Measurements from ENCODE around the gene ZC3H15. TPM values are rescaled to one million over a fixed set of nuclear protein-coding genes. Genes with fewer than 3 reads are reported as not detected.

Gene ZC3H15
- total RNA-seq, 1 experiment from 2014 or later: 60.9 TPM

DNA sequence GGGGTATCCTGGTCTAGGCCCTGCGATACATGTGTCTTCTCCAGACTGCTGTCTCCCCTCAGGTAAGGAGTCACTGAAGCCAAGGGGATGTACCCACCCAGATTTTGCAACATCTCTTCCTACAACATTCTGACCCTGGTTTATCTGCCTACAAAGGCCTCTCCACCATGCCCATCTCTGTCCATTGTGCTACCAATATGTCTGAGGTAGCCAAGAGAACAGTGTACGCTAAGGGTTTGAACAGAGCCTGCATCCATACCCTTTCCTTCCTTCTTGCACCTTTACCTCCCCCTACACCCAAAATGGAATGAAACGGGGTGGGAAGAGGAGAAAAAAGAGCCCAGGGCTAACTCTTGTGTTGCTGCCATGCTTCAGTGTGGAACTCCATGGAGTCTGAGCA is 11.9 kb downstream of the ZC3H15 start:
- H3K4me3 Mint-ChIP-seq: no peak overlapping the region
- POLR2A ChIA-PET: no interaction called here

More for the DNA sequence above, 11.9 kb downstream of the ZC3H15 start:
- Mint-ChIP-seq H3K36me3 (peaks cover 33% of the 10 kb centered on the region), H3K27me3 (ENCODE audit: low read depth) (no peaks in the 10 kb centered on the region), H3K27ac (no peak overlapping the region), H3K4me1 (0 out of 2 replicates have a peak, but pooled peaks cover 4% of the 10 kb centered on the region), H3K9me3 (no peaks in the 10 kb centered on the region)
- ATAC-seq (no peak), DNase-seq (ENCODE audit: low spot score) (no peak)
- CTCF ChIA-PET: no interaction called here
- TF ChIP-seq ZNF671 (CRISPR knock-in tag; IDR thresholded peaks at IDR 0.05): no peak
- TF ChIP-seq, protein P1, sequence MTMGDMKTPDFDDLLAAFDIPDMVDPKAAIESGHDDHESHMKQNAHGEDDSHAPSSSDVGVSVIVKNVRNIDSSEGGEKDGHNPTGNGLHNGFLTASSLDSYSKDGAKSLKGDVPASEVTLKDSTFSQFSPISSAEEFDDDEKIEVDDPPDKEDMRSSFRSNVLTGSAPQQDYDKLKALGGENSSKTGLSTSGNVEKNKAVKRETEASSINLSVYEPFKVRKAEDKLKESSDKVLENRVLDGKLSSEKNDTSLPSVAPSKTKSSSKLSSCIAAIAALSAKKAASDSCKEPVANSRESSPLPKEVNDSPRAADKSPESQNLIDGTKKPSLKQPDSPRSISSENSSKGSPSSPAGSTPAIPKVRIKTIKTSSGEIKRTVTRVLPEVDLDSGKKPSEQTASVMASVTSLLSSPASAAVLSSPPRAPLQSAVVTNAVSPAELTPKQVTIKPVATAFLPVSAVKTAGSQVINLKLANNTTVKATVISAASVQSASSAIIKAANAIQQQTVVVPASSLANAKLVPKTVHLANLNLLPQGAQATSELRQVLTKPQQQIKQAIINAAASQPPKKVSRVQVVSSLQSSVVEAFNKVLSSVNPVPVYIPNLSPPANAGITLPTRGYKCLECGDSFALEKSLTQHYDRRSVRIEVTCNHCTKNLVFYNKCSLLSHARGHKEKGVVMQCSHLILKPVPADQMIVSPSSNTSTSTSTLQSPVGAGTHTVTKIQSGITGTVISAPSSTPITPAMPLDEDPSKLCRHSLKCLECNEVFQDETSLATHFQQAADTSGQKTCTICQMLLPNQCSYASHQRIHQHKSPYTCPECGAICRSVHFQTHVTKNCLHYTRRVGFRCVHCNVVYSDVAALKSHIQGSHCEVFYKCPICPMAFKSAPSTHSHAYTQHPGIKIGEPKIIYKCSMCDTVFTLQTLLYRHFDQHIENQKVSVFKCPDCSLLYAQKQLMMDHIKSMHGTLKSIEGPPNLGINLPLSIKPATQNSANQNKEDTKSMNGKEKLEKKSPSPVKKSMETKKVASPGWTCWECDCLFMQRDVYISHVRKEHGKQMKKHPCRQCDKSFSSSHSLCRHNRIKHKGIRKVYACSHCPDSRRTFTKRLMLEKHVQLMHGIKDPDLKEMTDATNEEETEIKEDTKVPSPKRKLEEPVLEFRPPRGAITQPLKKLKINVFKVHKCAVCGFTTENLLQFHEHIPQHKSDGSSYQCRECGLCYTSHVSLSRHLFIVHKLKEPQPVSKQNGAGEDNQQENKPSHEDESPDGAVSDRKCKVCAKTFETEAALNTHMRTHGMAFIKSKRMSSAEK (CRISPR knock-in tag; IDR thresholded peaks at IDR 0.05; ENCODE audit: borderline replicate concordance): no peak
- no peak for TF ChIP-seq ZNF232 (CRISPR knock-in tag; IDR thresholded peaks at IDR 0.05)
- no peak for TF ChIP-seq JAZF1 (CRISPR knock-in tag; IDR thresholded peaks at IDR 0.05)
- TF ChIP-seq FOXP1 (CRISPR knock-in tag; IDR thresholded peaks at IDR 0.05; ENCODE audit: borderline replicate concordance): no peak
- TF ChIP-seq, protein P2, sequence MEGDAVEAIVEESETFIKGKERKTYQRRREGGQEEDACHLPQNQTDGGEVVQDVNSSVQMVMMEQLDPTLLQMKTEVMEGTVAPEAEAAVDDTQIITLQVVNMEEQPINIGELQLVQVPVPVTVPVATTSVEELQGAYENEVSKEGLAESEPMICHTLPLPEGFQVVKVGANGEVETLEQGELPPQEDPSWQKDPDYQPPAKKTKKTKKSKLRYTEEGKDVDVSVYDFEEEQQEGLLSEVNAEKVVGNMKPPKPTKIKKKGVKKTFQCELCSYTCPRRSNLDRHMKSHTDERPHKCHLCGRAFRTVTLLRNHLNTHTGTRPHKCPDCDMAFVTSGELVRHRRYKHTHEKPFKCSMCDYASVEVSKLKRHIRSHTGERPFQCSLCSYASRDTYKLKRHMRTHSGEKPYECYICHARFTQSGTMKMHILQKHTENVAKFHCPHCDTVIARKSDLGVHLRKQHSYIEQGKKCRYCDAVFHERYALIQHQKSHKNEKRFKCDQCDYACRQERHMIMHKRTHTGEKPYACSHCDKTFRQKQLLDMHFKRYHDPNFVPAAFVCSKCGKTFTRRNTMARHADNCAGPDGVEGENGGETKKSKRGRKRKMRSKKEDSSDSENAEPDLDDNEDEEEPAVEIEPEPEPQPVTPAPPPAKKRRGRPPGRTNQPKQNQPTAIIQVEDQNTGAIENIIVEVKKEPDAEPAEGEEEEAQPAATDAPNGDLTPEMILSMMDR (IDR thresholded peaks at IDR 0.05): no peak
- TF ChIP-seq, protein P3, sequence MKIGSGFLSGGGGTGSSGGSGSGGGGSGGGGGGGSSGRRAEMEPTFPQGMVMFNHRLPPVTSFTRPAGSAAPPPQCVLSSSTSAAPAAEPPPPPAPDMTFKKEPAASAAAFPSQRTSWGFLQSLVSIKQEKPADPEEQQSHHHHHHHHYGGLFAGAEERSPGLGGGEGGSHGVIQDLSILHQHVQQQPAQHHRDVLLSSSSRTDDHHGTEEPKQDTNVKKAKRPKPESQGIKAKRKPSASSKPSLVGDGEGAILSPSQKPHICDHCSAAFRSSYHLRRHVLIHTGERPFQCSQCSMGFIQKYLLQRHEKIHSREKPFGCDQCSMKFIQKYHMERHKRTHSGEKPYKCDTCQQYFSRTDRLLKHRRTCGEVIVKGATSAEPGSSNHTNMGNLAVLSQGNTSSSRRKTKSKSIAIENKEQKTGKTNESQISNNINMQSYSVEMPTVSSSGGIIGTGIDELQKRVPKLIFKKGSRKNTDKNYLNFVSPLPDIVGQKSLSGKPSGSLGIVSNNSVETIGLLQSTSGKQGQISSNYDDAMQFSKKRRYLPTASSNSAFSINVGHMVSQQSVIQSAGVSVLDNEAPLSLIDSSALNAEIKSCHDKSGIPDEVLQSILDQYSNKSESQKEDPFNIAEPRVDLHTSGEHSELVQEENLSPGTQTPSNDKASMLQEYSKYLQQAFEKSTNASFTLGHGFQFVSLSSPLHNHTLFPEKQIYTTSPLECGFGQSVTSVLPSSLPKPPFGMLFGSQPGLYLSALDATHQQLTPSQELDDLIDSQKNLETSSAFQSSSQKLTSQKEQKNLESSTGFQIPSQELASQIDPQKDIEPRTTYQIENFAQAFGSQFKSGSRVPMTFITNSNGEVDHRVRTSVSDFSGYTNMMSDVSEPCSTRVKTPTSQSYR (CRISPR knock-in tag; IDR thresholded peaks at IDR 0.05): no peak
- TF ChIP-seq CBFB (CRISPR knock-in tag; IDR thresholded peaks at IDR 0.05; ENCODE audit: low read depth): no peak
- TF ChIP-seq RELA (CRISPR knock-in tag; IDR thresholded peaks at IDR 0.05; ENCODE audit: borderline replicate concordance): no peak
- no peak for TF ChIP-seq TP53 (CRISPR knock-in tag; IDR thresholded peaks at IDR 0.05)
- TF ChIP-seq NR2C2 (CRISPR knock-in tag; IDR thresholded peaks at IDR 0.05): no peak
- TF ChIP-seq, protein P4, sequence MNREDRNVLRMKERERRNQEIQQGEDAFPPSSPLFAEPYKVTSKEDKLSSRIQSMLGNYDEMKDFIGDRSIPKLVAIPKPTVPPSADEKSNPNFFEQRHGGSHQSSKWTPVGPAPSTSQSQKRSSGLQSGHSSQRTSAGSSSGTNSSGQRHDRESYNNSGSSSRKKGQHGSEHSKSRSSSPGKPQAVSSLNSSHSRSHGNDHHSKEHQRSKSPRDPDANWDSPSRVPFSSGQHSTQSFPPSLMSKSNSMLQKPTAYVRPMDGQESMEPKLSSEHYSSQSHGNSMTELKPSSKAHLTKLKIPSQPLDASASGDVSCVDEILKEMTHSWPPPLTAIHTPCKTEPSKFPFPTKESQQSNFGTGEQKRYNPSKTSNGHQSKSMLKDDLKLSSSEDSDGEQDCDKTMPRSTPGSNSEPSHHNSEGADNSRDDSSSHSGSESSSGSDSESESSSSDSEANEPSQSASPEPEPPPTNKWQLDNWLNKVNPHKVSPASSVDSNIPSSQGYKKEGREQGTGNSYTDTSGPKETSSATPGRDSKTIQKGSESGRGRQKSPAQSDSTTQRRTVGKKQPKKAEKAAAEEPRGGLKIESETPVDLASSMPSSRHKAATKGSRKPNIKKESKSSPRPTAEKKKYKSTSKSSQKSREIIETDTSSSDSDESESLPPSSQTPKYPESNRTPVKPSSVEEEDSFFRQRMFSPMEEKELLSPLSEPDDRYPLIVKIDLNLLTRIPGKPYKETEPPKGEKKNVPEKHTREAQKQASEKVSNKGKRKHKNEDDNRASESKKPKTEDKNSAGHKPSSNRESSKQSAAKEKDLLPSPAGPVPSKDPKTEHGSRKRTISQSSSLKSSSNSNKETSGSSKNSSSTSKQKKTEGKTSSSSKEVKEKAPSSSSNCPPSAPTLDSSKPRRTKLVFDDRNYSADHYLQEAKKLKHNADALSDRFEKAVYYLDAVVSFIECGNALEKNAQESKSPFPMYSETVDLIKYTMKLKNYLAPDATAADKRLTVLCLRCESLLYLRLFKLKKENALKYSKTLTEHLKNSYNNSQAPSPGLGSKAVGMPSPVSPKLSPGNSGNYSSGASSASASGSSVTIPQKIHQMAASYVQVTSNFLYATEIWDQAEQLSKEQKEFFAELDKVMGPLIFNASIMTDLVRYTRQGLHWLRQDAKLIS (CRISPR knock-in tag; IDR thresholded peaks at IDR 0.05; ENCODE audit: borderline replicate concordance): no peak
- TF ChIP-seq, protein P5, sequence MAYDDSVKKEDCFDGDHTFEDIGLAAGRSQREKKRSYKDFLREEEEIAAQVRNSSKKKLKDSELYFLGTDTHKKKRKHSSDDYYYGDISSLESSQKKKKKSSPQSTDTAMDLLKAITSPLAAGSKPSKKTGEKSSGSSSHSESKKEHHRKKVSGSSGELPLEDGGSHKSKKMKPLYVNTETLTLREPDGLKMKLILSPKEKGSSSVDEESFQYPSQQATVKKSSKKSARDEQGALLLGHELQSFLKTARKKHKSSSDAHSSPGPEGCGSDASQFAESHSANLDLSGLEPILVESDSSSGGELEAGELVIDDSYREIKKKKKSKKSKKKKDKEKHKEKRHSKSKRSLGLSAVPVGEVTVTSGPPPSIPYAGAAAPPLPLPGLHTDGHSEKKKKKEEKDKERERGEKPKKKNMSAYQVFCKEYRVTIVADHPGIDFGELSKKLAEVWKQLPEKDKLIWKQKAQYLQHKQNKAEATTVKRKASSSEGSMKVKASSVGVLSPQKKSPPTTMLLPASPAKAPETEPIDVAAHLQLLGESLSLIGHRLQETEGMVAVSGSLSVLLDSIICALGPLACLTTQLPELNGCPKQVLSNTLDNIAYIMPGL (CRISPR knock-in tag; IDR thresholded peaks at IDR 0.05): no peak
